Right lobe of liver (tissue), 4 donors: ENCODE measurements around the gene ZNF280D.

ENCODE experiments used
- CTCF ChIP-seq, 4 donors: fragments of 200-600 bp in 3 of 4; fragments of 450-650 bp in 1 of 4; IDR thresholded peaks; one replicate each; pipeline versions ENCODE4 v1.5.1 to v1.8.0; 2016 to 2022; ENCODE audit warnings: antibody characterized with exemption in 4 of 4, mild to moderate bottlenecking in 2 of 4
- POLR2A ChIP-seq: fragments of 450-650 bp; IDR thresholded peaks from one replicate; pipeline ENCODE4 v1.6.1; 2017; ENCODE audit warnings: antibody characterized with exemption, mild to moderate bottlenecking
- donor health status: DM: no; HTN: no; CAD: no.
- donor health status: DM: no; HTN: no; CAD: no.
- donor health status: DM: no; HTN: yes; CAD: no.

GRCh38 chr15:56600380-56600779, 132.9 kb downstream of the ZNF280D start:
- TF ChIP-seq POLR2A: no peak
- no peak for TF ChIP-seq CTCF (IDR thresholded peaks at IDR 0.05)
